WI38 (cell line): ENCODE data around the gene INCENP.

Source experiments
- H3K4me3 ChIP-seq: 2 replicates; pipeline ENCODE4 v1.5.1; 2011; ENCODE audit warnings: low read depth, mild to moderate bottlenecking, control low read depth, low read length
- TF ChIP-seq, protein P1 (sequence below): IDR thresholded peaks from 2 replicates; pipeline ENCODE4 v1.5.1; 2012; ENCODE audit warnings: low read depth, mild to moderate bottlenecking, control low read depth, low read length

INCENP gene

DNA sequence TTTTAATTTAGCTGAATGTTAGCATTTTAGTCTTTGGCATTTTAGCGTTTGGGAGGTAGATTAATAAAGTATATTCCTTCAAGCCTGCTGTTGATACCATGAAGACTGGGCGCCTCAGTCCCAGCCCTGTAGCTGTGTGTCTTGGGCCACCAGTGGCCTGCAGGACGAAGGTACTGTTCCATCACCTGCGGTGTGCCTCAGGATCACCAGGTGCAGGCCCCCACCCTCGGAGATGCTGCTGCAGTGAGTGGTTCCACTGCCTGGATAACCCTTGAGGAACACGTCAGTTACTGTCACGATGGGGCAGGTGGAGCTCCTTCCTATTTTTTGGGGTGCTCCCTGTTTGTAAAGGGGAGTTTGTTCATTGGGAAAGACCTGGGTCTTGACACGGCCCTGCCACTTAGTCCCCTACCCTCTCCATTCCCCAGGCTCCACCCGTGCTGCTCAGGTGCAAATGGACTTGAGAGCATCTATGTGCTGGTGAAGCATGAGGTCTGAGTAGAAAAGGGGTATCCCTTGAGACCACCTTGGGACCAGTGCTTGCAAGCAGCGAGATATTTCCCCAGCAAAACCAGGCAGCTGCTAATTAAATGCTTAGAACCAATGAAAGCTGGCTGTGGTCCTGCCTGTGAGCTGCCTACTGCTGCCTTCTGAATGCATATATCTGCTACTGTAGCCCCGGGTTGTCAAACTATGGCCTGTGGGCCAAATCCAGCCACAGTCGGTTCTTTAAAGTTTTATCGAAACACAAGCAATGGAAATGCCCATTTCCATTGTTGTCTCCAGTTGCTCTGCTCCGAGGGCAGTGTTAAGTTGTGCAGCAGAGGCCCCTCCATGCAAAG lies 28.7 kb downstream of the INCENP start:
- H3K4me3 ChIP-seq: no peak overlapping the region
- TF ChIP-seq, protein P1, sequence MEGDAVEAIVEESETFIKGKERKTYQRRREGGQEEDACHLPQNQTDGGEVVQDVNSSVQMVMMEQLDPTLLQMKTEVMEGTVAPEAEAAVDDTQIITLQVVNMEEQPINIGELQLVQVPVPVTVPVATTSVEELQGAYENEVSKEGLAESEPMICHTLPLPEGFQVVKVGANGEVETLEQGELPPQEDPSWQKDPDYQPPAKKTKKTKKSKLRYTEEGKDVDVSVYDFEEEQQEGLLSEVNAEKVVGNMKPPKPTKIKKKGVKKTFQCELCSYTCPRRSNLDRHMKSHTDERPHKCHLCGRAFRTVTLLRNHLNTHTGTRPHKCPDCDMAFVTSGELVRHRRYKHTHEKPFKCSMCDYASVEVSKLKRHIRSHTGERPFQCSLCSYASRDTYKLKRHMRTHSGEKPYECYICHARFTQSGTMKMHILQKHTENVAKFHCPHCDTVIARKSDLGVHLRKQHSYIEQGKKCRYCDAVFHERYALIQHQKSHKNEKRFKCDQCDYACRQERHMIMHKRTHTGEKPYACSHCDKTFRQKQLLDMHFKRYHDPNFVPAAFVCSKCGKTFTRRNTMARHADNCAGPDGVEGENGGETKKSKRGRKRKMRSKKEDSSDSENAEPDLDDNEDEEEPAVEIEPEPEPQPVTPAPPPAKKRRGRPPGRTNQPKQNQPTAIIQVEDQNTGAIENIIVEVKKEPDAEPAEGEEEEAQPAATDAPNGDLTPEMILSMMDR: no peak

DNA sequence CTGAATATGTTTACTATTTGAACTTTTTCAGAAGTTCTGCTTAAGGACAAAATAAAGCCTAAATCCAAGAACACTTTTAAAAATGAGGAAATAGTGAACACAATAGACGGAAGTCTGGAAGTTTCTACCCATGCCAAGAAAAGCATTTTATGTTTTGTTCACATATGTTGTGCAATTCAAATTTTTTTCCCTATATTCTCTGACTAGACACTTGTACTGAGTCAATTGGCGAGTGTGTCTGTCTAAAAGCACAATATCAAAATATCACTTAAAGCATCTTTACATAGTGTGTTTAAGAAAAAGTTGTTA lies 29.2 kb downstream of the INCENP start:
- H3K4me3 ChIP-seq: no peak overlapping the region
- TF ChIP-seq, protein P1: no peak

DNA sequence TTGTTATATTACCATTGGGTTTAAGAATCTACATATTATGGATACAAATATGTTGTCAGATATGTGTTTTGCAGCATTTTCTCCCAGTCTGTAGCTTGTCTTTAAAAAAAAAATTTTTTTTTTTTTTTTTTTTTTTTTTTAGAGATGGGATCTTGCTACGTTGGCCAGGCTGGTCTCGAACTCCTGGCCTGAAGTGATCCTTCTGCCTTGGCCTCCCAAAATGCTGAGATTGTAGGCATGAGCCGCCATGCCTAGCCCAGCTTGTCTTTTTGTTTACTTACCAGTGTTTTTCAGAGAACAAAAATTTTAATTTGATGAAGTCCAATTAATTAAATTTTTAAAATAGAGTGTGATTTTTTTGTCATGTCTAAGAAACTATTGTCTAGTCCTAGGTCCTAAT lies 29.8 kb downstream of the INCENP start:
- TF ChIP-seq, protein P1: no peak
- H3K4me3 ChIP-seq: no peak overlapping the region

DNA sequence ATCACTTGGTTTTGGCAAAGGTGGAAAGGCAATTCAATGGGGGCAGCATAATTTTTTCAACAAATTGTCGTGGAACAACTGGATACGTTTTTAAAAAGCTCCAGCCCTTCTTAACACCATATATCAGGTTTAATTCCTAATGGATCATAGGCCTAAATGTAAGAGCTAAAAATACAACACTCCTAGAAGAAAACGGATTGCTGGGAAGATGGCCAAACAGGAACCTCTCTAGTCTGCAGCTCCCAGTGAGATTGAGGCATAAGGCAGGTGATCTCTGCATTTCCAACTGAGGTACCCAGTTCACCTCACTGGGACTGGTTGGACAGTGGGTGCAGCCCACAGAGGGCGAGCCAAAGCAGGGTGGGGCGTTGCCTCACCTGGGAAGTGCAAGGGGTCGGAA lies 33.8 kb downstream of the INCENP start:
- no peak overlapping the region for H3K4me3 ChIP-seq
- TF ChIP-seq, protein P1: no peak

DNA sequence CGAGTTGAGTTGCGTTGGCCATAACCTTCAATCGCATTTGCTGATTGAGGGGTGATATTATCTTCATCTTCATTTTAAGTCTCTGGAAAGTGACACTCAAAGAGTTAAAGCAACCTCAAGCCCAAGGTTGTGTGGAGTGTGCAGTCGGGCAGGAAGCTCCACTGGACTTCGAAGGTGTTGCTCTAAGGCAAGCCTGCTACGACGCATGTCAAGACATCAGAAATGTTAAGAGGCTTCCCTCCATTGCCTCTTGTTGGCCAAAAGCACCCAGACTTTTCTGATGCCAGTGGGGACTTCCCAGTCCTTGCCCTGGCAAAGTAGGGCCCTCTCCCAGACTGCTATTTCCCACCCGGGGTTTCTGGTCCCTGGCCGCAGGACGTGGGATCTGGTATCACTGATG lies 42.6 kb downstream of the INCENP start:
- H3K4me3 ChIP-seq: no peak overlapping the region
- TF ChIP-seq, protein P1: no peak

DNA sequence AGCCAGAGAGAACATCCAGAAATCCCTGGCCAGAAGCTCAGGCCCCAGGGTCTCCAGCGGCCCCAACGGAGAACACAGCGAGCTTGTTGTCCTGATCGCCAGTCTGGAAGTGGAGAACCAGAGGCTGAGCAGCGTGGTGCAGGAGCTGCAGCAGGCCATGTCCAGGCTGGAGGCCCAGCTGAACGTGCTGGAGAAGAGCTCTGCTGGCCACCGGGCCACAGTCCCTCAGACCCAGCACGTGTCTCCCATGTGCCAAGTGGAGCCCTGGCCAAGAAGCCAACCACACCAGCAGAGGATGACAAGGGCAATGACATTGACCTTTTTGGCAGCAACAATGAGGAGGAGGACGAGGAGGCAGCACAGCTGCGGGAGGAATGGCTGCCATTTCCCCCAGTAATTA lies 45.6 kb downstream of the INCENP start:
- H3K4me3 ChIP-seq: no peak overlapping the region
- TF ChIP-seq, protein P1: no peak

DNA sequence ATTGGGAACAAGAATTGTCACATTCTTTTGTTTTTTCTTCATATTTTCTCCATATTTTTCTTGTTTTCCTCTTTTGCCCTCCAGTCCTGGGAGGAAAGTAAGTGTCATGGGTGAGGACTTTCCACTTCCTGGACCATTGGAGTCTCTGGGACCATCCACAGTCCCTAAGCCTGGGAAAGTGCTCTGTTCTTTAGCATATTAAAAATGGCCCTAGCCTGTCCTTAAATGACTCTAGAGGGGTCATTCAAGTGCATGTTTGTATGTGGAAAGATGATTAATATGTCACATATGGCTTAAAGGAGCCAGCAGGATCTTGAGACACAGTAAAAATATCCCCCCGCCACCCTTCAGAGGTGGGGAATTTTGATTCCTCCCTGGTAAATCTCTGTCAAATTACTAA lies 46.1 kb downstream of the INCENP start:
- no peak overlapping the region for H3K4me3 ChIP-seq
- TF ChIP-seq, protein P1: no peak
